ENCODE results near the gene ZBTB7A.

ZBTB7A gene

GRCh38 chr19:4023600-4024398 is 42.9 kb downstream of the ZBTB7A start:
- TF ChIP-seq, protein P1, sequence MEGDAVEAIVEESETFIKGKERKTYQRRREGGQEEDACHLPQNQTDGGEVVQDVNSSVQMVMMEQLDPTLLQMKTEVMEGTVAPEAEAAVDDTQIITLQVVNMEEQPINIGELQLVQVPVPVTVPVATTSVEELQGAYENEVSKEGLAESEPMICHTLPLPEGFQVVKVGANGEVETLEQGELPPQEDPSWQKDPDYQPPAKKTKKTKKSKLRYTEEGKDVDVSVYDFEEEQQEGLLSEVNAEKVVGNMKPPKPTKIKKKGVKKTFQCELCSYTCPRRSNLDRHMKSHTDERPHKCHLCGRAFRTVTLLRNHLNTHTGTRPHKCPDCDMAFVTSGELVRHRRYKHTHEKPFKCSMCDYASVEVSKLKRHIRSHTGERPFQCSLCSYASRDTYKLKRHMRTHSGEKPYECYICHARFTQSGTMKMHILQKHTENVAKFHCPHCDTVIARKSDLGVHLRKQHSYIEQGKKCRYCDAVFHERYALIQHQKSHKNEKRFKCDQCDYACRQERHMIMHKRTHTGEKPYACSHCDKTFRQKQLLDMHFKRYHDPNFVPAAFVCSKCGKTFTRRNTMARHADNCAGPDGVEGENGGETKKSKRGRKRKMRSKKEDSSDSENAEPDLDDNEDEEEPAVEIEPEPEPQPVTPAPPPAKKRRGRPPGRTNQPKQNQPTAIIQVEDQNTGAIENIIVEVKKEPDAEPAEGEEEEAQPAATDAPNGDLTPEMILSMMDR (conservative IDR thresholded peaks at IDR 0.05; ENCODE audit: control insufficient read depth, insufficient read depth, low read depth, low read length) = no peak
- H3K4me3 ChIP-seq (ENCODE audit: control insufficient read depth, low read depth, low read length) = no peak overlapping the region
- DNase-seq (ENCODE audit: low read depth) = peak; percentile 27

DNA sequence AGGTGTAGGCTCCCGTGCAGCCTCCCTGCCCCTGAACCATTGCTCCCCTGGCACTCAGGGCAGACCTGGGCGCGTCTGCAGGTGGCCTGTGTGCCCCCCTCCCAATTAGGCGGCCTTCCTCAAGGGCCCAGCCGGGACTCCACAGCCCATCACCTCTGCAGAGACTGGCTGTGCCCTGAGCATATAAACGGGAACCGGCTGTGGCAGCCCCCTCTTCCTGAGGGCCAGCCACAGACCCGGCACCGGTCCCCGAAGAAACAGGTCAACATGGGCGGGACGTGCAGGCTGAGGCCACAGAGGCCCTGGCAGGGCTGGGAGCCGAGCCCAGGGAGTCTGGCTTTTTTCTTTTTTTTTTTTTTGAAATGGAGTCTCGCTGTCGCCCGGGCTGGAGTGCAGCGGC is 47.1 kb downstream of the ZBTB7A start:
- DNase-seq (ENCODE audit: low read depth) = no peak
- no peak overlapping the region for H3K4me3 ChIP-seq (ENCODE audit: control insufficient read depth, low read depth, low read length)
- TF ChIP-seq, protein P1 (conservative IDR thresholded peaks at IDR 0.05; ENCODE audit: control insufficient read depth, insufficient read depth, low read depth, low read length) = no peak

DNA sequence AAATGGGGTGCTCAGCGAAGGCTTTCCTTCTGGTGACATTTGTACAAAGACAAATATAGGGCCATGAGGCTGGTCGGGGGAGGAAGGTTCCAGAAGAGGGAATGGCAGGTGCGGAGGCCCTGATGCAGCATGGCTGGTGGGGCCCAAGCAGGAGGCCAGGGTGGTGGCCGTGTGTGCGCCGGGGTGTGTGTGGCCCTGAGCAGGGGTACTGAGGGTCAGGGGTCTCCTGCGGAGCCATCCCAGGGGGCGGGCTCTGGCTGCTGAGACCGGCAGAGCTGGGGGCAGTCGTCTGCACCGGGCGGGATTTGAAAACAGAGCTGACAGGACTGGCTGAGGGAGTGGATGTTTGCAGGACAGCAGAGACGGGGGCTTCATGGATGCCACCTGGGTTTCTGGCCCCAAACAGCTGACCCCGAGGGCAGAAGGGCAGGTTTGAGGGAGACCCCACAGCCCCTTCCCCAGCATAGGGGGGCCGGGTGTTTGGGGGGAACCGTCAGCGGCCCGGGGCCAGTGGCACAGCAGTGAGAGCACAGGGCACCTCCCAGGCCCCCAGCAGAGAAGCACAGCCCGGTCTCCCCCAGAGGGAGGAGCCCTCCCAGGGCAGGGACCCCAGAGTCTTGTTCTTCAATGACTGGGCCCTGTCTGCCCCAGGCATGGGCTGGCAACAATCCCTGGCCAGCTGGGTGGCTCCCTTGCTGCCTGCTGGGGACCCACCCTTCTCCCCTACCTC is 47.8 kb downstream of the ZBTB7A start:
- TF ChIP-seq, protein P1 (conservative IDR thresholded peaks at IDR 0.05; ENCODE audit: control insufficient read depth, insufficient read depth, low read depth, low read length) = no peak
- no peak overlapping the region for H3K4me3 ChIP-seq (ENCODE audit: control insufficient read depth, low read depth, low read length)
- DNase-seq (ENCODE audit: low read depth) = no peak

DNA sequence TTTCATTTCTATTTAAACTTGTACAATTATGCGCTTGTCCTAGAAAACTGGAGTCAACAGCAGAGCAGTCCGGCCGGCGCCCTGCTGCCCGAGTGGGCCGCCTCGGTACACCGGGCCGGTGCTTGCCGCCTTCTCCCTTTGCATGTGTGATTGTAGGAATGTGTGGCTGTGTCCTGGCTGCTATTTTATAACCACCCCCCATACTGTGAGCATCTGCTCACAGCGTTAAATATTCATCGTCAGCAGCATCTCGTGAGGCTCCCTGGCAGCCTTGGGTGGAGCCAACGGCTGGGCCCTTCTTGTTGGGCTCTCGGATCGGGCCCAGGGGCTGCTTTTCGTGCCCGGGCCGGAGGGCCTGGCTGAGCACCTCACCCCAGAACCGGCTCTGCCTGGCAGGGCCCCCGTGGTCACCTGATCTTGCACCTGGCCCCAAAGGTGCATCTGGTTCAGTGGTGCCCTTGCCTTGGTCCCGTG is 48.5 kb downstream of the ZBTB7A start:
- TF ChIP-seq, protein P1 (conservative IDR thresholded peaks at IDR 0.05; ENCODE audit: control insufficient read depth, insufficient read depth, low read depth, low read length) = no peak
- no peak for DNase-seq (ENCODE audit: low read depth)
- H3K4me3 ChIP-seq (ENCODE audit: control insufficient read depth, low read depth, low read length) = no peak overlapping the region

- H3K4me3 ChIP-seq (ENCODE audit: control insufficient read depth, low read depth, low read length) = no peak overlapping the region
- TF ChIP-seq, protein P1 (conservative IDR thresholded peaks at IDR 0.05; ENCODE audit: control insufficient read depth, insufficient read depth, low read depth, low read length) = no peak
Observed at GRCh38 chr19:4016903-4017638, 49.6 kb downstream of the ZBTB7A start.

GRCh38 chr19:4016486-4016885 is 50.2 kb downstream of the ZBTB7A start:
- TF ChIP-seq, protein P1 (conservative IDR thresholded peaks at IDR 0.05; ENCODE audit: control insufficient read depth, insufficient read depth, low read depth, low read length) = no peak
- H3K4me3 ChIP-seq (ENCODE audit: control insufficient read depth, low read depth, low read length) = no peak overlapping the region
- no peak for DNase-seq (ENCODE audit: low read depth)

More at GRCh38 chr19:4016903-4017638, 49.6 kb downstream of the ZBTB7A start:
- DNase-seq (ENCODE audit: low read depth) = no peak
